ENCODE results near the gene PBX4.

PBX4 gene

DNA sequence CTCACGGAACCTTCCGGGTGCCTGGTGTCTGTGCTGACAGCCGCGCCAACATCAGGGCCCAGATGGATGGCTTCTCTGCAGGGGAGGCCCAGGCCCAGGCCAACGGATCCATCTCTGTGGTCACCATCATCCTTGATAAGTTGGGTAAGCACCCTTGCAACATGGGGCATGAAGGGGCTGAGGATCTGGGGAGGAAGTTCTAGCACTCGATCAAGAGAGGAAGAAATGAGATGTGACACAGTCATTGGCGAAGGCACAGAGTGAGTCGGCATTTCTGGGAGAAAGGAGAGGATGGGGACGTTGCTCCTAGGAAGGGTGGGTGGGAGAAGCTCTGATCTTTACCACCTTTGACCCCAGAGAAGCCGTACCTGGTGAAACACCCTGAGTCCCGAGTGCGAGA is 76.0 kb downstream of the PBX4 start:
- TF ChIP-seq, protein P1, sequence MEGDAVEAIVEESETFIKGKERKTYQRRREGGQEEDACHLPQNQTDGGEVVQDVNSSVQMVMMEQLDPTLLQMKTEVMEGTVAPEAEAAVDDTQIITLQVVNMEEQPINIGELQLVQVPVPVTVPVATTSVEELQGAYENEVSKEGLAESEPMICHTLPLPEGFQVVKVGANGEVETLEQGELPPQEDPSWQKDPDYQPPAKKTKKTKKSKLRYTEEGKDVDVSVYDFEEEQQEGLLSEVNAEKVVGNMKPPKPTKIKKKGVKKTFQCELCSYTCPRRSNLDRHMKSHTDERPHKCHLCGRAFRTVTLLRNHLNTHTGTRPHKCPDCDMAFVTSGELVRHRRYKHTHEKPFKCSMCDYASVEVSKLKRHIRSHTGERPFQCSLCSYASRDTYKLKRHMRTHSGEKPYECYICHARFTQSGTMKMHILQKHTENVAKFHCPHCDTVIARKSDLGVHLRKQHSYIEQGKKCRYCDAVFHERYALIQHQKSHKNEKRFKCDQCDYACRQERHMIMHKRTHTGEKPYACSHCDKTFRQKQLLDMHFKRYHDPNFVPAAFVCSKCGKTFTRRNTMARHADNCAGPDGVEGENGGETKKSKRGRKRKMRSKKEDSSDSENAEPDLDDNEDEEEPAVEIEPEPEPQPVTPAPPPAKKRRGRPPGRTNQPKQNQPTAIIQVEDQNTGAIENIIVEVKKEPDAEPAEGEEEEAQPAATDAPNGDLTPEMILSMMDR (conservative IDR thresholded peaks at IDR 0.05; ENCODE audit: low read depth, low read length): no peak
- Histone ChIP-seq H4K20me1 (ENCODE audit: insufficient read depth) (no peaks in the 10 kb centered on the region), H3K27me3 (ENCODE audit: insufficient read depth, low read depth) (peaks cover 2% of the 10 kb centered on the region; the same call in 1 of the 2 replicates), H3K27ac (no peak overlapping the region), H3K4me3 (IDR thresholded peaks at IDR 0.05; ENCODE audit: insufficient read depth, low read depth, low read length) (no peak overlapping the region), H3K4me1 (ENCODE audit: low read depth, poor library complexity, severe bottlenecking) (no peaks in the 10 kb centered on the region), H3K79me2 (ENCODE audit: insufficient read depth, low read depth) (no peaks in the 10 kb centered on the region), H2AFZ (ENCODE audit: low read depth) (no peak overlapping the region), H3K9ac (no peak overlapping the region), H3K36me3 (ENCODE audit: insufficient read depth) (no peaks in the 10 kb centered on the region), H3K4me2 (no peak overlapping the region)

DNA sequence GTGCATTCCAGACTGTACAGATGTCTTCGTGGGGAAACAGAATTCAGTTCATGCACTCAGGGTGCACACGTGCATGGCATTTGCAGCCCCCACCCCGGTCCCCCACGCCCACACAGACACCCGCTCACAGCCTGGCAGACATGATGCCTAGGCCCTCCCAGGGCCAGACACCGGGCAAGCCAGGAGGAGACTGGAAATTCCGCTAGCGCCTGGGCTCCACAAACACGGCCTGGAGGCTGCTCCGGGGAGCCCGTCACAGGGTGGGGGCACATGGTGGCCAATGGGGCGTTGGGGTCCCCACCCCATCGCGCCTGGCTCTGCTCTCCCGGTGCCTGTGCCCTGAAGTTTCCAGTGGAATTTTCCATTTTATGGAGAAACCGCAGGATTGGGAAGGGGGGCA is 76.9 kb downstream of the PBX4 start:
- H2AFZ ChIP-seq (ENCODE audit: low read depth): no peak overlapping the region
- peaks cover 2% of the 10 kb centered on the region; the same call in 1 of the 2 replicates for H3K27me3 ChIP-seq (ENCODE audit: insufficient read depth, low read depth)
- TF ChIP-seq, protein P1 (conservative IDR thresholded peaks at IDR 0.05; ENCODE audit: low read depth, low read length): no peak
- no peaks in the 10 kb centered on the region for H3K36me3 ChIP-seq (ENCODE audit: insufficient read depth)
- no peaks in the 10 kb centered on the region for H3K79me2 ChIP-seq (ENCODE audit: insufficient read depth, low read depth)
- H3K27ac ChIP-seq: no peak overlapping the region
- no peak overlapping the region for H3K4me2 ChIP-seq
- no peaks in the 10 kb centered on the region for H4K20me1 ChIP-seq (ENCODE audit: insufficient read depth)
- H3K4me1 ChIP-seq (ENCODE audit: low read depth, poor library complexity, severe bottlenecking): no peaks in the 10 kb centered on the region
- no peak overlapping the region for H3K9ac ChIP-seq
- no peak overlapping the region for H3K4me3 ChIP-seq (IDR thresholded peaks at IDR 0.05; ENCODE audit: insufficient read depth, low read depth, low read length)

DNA sequence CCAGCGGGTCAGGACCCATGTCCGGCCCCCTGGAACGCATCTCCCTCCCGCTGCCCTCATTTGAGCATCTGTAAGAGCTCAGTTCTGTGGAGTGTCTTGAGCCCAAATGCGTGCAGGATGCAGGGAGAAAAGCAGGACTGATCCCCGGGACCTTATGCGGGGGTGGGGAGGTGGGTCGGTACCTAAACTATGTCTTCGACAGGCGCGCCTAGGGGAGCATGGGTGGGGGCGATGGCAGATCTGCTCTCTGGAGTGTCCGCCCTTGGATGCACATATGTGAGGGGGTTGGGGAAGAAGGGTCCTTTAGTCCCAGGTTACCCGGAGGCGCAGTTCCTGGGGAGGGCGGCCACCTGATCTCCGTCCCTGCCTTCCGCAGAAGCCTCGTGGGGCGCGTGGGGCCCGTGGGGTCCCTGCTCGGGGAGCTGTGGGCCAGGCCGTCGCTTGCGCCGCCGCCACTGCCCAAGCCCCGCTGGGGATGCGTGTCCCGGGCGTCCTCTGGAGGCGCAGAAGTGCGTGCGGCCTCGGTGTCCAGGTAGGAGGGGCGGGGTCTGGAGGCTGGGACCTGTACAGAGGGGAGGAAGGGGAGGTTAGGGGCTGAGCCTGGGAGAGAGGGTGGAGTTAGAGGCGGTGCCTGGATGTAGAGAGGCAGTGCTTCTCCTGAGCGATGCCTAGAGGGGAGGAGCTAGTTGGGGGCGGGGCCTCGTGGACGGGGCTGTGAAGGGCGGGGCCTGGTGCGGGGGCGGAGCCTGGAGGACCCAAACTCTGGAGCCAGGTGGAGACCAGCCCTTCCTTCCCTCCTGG is 77.6 kb downstream of the PBX4 start:
- Histone ChIP-seq H4K20me1 (ENCODE audit: insufficient read depth) (no peaks in the 10 kb centered on the region), H3K36me3 (ENCODE audit: insufficient read depth) (no peaks in the 10 kb centered on the region), H2AFZ (ENCODE audit: low read depth) (no peak overlapping the region), H3K27ac (no peak overlapping the region), H3K4me3 (IDR thresholded peaks at IDR 0.05; ENCODE audit: insufficient read depth, low read depth, low read length) (no peak overlapping the region), H3K4me1 (ENCODE audit: low read depth, poor library complexity, severe bottlenecking) (no peaks in the 10 kb centered on the region), H3K27me3 (ENCODE audit: insufficient read depth, low read depth) (no peaks in the 10 kb centered on the region), H3K79me2 (ENCODE audit: insufficient read depth, low read depth) (no peaks in the 10 kb centered on the region), H3K4me2 (no peak overlapping the region), H3K9ac (no peak overlapping the region)
- TF ChIP-seq, protein P1 (conservative IDR thresholded peaks at IDR 0.05; ENCODE audit: low read depth, low read length): no peak

DNA sequence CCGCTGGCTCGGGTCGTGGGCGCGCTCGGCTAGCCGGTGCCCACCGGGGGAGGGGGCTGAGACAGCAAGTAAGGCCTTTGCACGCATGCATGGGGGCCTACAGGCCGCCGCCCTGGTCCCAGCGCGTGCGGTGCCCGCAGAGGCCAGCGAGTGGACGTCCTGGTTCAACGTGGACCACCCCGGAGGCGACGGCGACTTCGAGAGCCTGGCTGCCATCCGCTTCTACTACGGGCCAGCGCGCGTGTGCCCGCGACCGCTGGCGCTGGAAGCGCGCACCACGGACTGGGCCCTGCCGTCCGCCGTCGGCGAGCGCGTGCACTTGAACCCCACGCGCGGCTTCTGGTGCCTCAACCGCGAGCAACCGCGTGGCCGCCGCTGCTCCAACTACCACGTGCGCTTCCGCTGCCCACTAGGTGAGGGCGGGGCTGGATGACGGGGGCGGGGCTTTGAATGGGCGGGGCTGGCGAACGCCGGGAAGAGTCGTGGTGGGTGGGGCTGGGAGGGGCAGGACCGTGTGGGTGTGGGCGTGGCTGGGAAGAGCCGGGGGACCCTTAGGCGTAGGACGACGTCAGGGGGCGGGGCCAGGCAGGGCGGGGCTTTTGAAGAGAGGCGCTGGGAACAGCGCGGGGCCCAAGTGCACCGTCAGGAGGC is 78.3 kb downstream of the PBX4 start:
- TF ChIP-seq, protein P1 (conservative IDR thresholded peaks at IDR 0.05; ENCODE audit: low read depth, low read length): no peak
- Histone ChIP-seq H3K27me3 (ENCODE audit: insufficient read depth, low read depth) (no peaks in the 10 kb centered on the region), H3K4me2 (no peak overlapping the region), H3K27ac (no peak overlapping the region), H3K4me1 (ENCODE audit: low read depth, poor library complexity, severe bottlenecking) (no peaks in the 10 kb centered on the region), H4K20me1 (ENCODE audit: insufficient read depth) (no peaks in the 10 kb centered on the region), H3K79me2 (ENCODE audit: insufficient read depth, low read depth) (no peaks in the 10 kb centered on the region), H3K9ac (no peak overlapping the region), H2AFZ (ENCODE audit: low read depth) (no peak overlapping the region), H3K4me3 (IDR thresholded peaks at IDR 0.05; ENCODE audit: insufficient read depth, low read depth, low read length) (no peak overlapping the region), H3K36me3 (ENCODE audit: insufficient read depth) (no peaks in the 10 kb centered on the region)

Data from KMS-11 (cell line).